Endothelial cell of umbilical vein (primary cell): Measurements from ENCODE around the gene GPATCH2. TPM values are rescaled to one million over a fixed set of nuclear protein-coding genes. Genes with fewer than 3 reads are reported as not detected.

Source experiments
- BruUV-seq: library from RNA; stranded (reverse); fragments of 400-500 nt; replicated peaks from 2 replicates; lab custom pipeline; 2021; lab: Mats Ljungman, UMichigan
- CTCF ChIA-PET: fragments of 300-600, 350-600 bp; sonication (Branson Sonifier 250); formaldehyde crosslinking; loops from one replicate; lab custom pipeline; 2021; ENCODE audit warnings: antibody characterized with exemption, inconsistent platforms; lab: Charles Lee
- POLR2A ChIA-PET: fragments of 300-600, 350-600 bp; sonication (Branson Sonifier 250); formaldehyde crosslinking; loops from one replicate; lab custom pipeline; 2021; ENCODE audit warnings: antibody characterized with exemption, inconsistent platforms; lab: Charles Lee
- DNase-seq: peaks from one replicate; pipeline ENCODE4 v3.0.0-alpha.2; 2011; ENCODE audit warnings: low read depth, low spot score
- FAIRE-seq: peaks from 2 replicates; lab custom pipeline; 2011; peaks lifted over from hg19 to GRCh38; lab: Jason Lieb, UNC
- H2AFZ ChIP-seq: 2 replicates; pipeline ENCODE4 v1.6.0; 2012; ENCODE audit warnings: low read depth, low read length, control low read depth, inconsistent platforms
- H3K27ac ChIP-seq: 2 replicates; pipeline ENCODE4 v1.5.1; 2011; ENCODE audit warnings: low read depth, mild to moderate bottlenecking, control low read depth, low read length, moderate library complexity; ENCODE audit not compliant: insufficient read depth
- H3K27me3 ChIP-seq, 2 experiments: 2 replicates each; pipeline versions ENCODE4 v1.6.0 to v1.6.1; 2011; ENCODE audit warnings: low read length in 2 of 2, mixed read lengths in 1 of 2; ENCODE audit not compliant: control insufficient read depth in 2 of 2, insufficient read depth in 2 of 2
- H3K36me3 ChIP-seq, 2 experiments: 2 replicates in 1 of 2; 3 replicates in 1 of 2; pipeline ENCODE4 v1.5.1; 2011; ENCODE audit warnings: low read length in 2 of 2, mild to moderate bottlenecking in 1 of 2, moderate library complexity in 1 of 2; ENCODE audit not compliant: control insufficient read depth in 2 of 2, insufficient read depth in 2 of 2; ENCODE audit errors: extremely low read depth in 1 of 2
- H3K4me1 ChIP-seq: 3 replicates; pipeline ENCODE4 v1.5.1; 2011; ENCODE audit warnings: mild to moderate bottlenecking, low read length; ENCODE audit not compliant: control insufficient read depth, insufficient read depth; ENCODE audit errors: extremely low read depth
- H3K4me2 ChIP-seq: 2 replicates; pipeline ENCODE4 v1.6.1; 2011; ENCODE audit warnings: low read length, control low read depth, mixed read lengths; ENCODE audit not compliant: insufficient read depth
- H3K4me3 ChIP-seq, 3 experiments: fragments of 200-600 bp in 1 of 3; sonication (generic), shearing (Covaris generic) in 1 of 3; replicated peaks in 1 of 3; 2 replicates each; pipeline ENCODE4 v1.5.1; 2011 to 2016; ENCODE audit warnings: control low read depth in 3 of 3, low read length in 3 of 3, mild to moderate bottlenecking in 2 of 3, inconsistent platforms in 1 of 3, low read depth in 1 of 3, moderate library complexity in 1 of 3; ENCODE audit not compliant: insufficient read depth in 1 of 3
- H3K79me2 ChIP-seq: 2 replicates; pipeline ENCODE4 v1.6.0; 2012; ENCODE audit warnings: low read length, inconsistent platforms; ENCODE audit not compliant: control insufficient read depth, insufficient read depth
- H3K9ac ChIP-seq: replicated peaks from 2 replicates; pipeline ENCODE3; 2011; ENCODE audit warnings: low read length, control low read depth; ENCODE audit not compliant: insufficient read depth; ENCODE audit errors: extremely low read depth
- H3K9me1 ChIP-seq: replicated peaks from 3 replicates; pipeline ENCODE4 v1.6.0; 2011; ENCODE audit warnings: mild to moderate bottlenecking, low read length; ENCODE audit not compliant: control insufficient read depth, insufficient read depth; ENCODE audit errors: extremely low read depth
- H3K9me3 ChIP-seq: replicated peaks from 2 replicates; pipeline ENCODE4 v1.5.1; 2012; ENCODE audit warnings: low read length, inconsistent platforms; ENCODE audit not compliant: control insufficient read depth, insufficient read depth
- H4K20me1 ChIP-seq: replicated peaks from 2 replicates; pipeline ENCODE3; 2011; ENCODE audit warnings: mild to moderate bottlenecking, low read length; ENCODE audit not compliant: control insufficient read depth, insufficient read depth; ENCODE audit errors: extremely low read depth
- CTCF ChIP-seq, 2 donors: IDR thresholded peaks; 1 replicate in 1 of 2; 2 replicates in 1 of 2; pipeline ENCODE4 v1.5.1; 2011; ENCODE audit warnings: low read length in 2 of 2, mild to moderate bottlenecking in 2 of 2, moderate library complexity in 2 of 2, control low read depth in 1 of 2, inconsistent platforms in 1 of 2, low read depth in 1 of 2; ENCODE audit not compliant: insufficient read depth in 1 of 2; ENCODE audit errors: extremely low read depth in 1 of 2
- FOS ChIP-seq: IDR thresholded peaks from 2 replicates; pipeline ENCODE4 v1.6.1; 2011; ENCODE audit warnings: mild to moderate bottlenecking, low read length, moderate library complexity, borderline replicate concordance; ENCODE audit not compliant: insufficient read depth
- GATA2 ChIP-seq: IDR thresholded peaks from 2 replicates; pipeline ENCODE4 v1.7.0; 2011; ENCODE audit warnings: low read depth, mild to moderate bottlenecking, moderate library complexity, mixed read lengths, low read length; ENCODE audit not compliant: insufficient read length, insufficient read depth
- MYC ChIP-seq: IDR thresholded peaks from one replicate; pipeline ENCODE4 v1.6.1; 2011; ENCODE audit warnings: mild to moderate bottlenecking, low read depth, low read length
- POLR2AphosphoS5 ChIP-seq: IDR thresholded peaks from 2 replicates; pipeline ENCODE4 v1.6.1; 2012; ENCODE audit warnings: low read depth, mild to moderate bottlenecking, control low read depth, low read length, moderate library complexity; ENCODE audit not compliant: insufficient read depth
- dilution Hi-C: fragments of 300-500 bp; cut with MboI; formaldehyde crosslinking; loops from one replicate; pipeline ENCODE4 v1.15.0; 2019; ENCODE audit warnings: low sequenced_read_pairs; ENCODE audit not compliant: extremely low pct_ligation_motif_present
- intact Hi-C: fragments of 100-400 bp; cut with micrococcal nuclease; formaldehyde crosslinking; loops from one replicate; pipeline ENCODE4 v1.10.0; 2022
- polyA plus RNA-seq, 4 experiments: library from polyadenylated mRNA; depleted of rRNA in 3 of 4; stranded (reverse) in 3 of 4; unstranded in 1 of 4; fragments of >200 nt; gene quantifications; 2 replicates each; pipeline versions ENCODE4 v1.2.1 to v1.2.3, GENCODE V29; 2011 to 2012; ENCODE audit warnings: missing spikeins in 1 of 4
- total RNA-seq: library from RNA; stranded (reverse); gene quantifications from 2 replicates; pipeline ENCODE4 v1.2.3, GENCODE V29; 2021

Gene GPATCH2
- total and polyA plus RNA-seq, 2 donors (not counting 3 experiments of a cell fraction or from before 2014, with no cell fraction given): 3.3 to 15.6 TPM

- Histone ChIP-seq H3K9ac (no peak overlapping the region), H2AFZ (no peak overlapping the region), H3K9me1 (no peaks in the 10 kb centered on the region), H3K4me1 (no peaks in the 10 kb centered on the region), H3K27ac (no peak overlapping the region), H3K4me3 (no peak overlapping the region), H4K20me1 (peaks cover 2% of the 10 kb centered on the region), H3K27me3 (no peaks in the 10 kb centered on the region), H3K4me2 (no peak overlapping the region), H3K79me2 (no peaks in the 10 kb centered on the region), H3K36me3 (no peaks in the 10 kb centered on the region), H3K9me3 (no peaks in the 10 kb centered on the region)
- ChIA-PET CTCF (interaction anchor here (0.7 kb wide), 1 partner anchor 14 kb away, joined by 3 read pairs; no protein-coding TSS in a partner anchor), POLR2A (no interaction called here)
- FAIRE-seq: no peak
- TF ChIP-seq FOS (no peak), POLR2AphosphoS5 (no peak), CTCF (IDR thresholded peaks at IDR 0.05; ENCODE audit: extremely low read depth in 1 of 2, insufficient read depth in 1 of 2, low read depth in 1 of 2, low read length in 2 of 2) (no peak), MYC (no peak), GATA2 (no peak)
- DNase-seq: no peak
- intact Hi-C loops: no loop called here
- dilution Hi-C loops: no loop called here
- BruUV-seq: no TSS peak
Observed at GRCh38 chr1:217674028-217674729, 43.3 kb upstream of the GPATCH2 start.
